Uterus (tissue), 4 donors: ENCODE data around the gene ADAMTS17. TPM values are rescaled to one million over a fixed set of nuclear protein-coding genes. Genes with fewer than 3 reads are reported as not detected.

ENCODE experiments used
- DNase-seq, 2 donors: peaks; one replicate each; pipeline ENCODE4 v3.0.0-alpha.2; 2019 to 2020
- H3K27ac ChIP-seq, 2 donors: fragments of 200-600 bp; sonication (generic); 1 replicate in 1 of 2; 2 replicates in 1 of 2; pipeline ENCODE4 v1.5.1; 2016 to 2018
- H3K27me3 ChIP-seq, 2 donors: fragments of 200-600 bp; sonication (generic); one replicate each; pipeline ENCODE4 v1.5.1; 2018 to 2019; ENCODE audit warnings: control low read depth in 1 of 2
- H3K36me3 ChIP-seq, 2 donors: fragments of 200-600 bp; sonication (generic); one replicate each; pipeline ENCODE4 v1.5.1; 2019; ENCODE audit warnings: control low read depth in 1 of 2
- H3K4me1 ChIP-seq, 2 donors: fragments of 200-600 bp; sonication (generic); one replicate each; pipeline ENCODE4 v1.5.1; 2018 to 2019; ENCODE audit warnings: control low read depth in 1 of 2
- H3K4me3 ChIP-seq, 2 donors: fragments of 200-600 bp; sonication (generic); 1 replicate in 1 of 2; 2 replicates in 1 of 2; pipeline ENCODE4 v1.5.1; 2018 to 2019; ENCODE audit warnings: mild to moderate bottlenecking in 1 of 2
- H3K9me3 ChIP-seq, 2 donors: fragments of 200-600 bp; sonication (generic); one replicate each; pipeline ENCODE4 v1.5.1; 2019; ENCODE audit warnings: control low read depth in 1 of 2
- CTCF ChIP-seq, 4 experiments: fragments of 200-600 bp in 2 of 4; fragments of 450-650 bp in 2 of 4; sonication (generic) in 2 of 4; IDR thresholded peaks; one replicate each; pipeline ENCODE4 v1.5.1; 2016 to 2019; ENCODE audit warnings: antibody characterized with exemption in 4 of 4, mild to moderate bottlenecking in 2 of 4, moderate library complexity in 1 of 4
- POLR2A ChIP-seq, 2 donors: fragments of 450-650 bp; IDR thresholded peaks; one replicate each; pipeline ENCODE4 v1.6.1; 2016; ENCODE audit warnings: antibody characterized with exemption in 2 of 2, mild to moderate bottlenecking in 1 of 2, moderate library complexity in 1 of 2
- intact Hi-C: fragments of 100-400 bp; cut with DNase I; formaldehyde crosslinking; loops from one replicate; pipeline ENCODE4 v1.15.1; 2023; ENCODE audit warnings: low total_unique reads
- total RNA-seq, 4 donors: library from RNA; depleted of rRNA in 3 of 4; stranded (reverse); fragments of >200 nt in 3 of 4; gene quantifications; one replicate each; pipeline versions ENCODE4 v1.1.0 to v1.2.4, GENCODE V29; 2014 to 2023
- donor health status: DM: yes; HTN: yes; CAD: no.

Gene ADAMTS17
- total RNA-seq, 4 donors from 2014 or later = 3.1 to 17.1 (median 8.1) TPM; not detected in 1

GRCh38 chr15:100278596-100279380 lies 63.0 kb downstream of the ADAMTS17 start:
- no peak for DNase-seq
- H3K27ac ChIP-seq = no peak overlapping the region
- no peaks in the 10 kb centered on the region for H3K4me1 ChIP-seq
- intact Hi-C loops = no loop called here
- H3K4me3 ChIP-seq = no peak overlapping the region
- TF ChIP-seq POLR2A (IDR thresholded peaks at IDR 0.05) (no peak), CTCF (IDR thresholded peaks at IDR 0.05) (no peak)
- no peaks in the 10 kb centered on the region for H3K27me3 ChIP-seq
- no peaks in the 10 kb centered on the region for H3K36me3 ChIP-seq
- H3K9me3 ChIP-seq = no peaks in the 10 kb centered on the region

- DNase-seq = no peak
- no peak overlapping the region for H3K27ac ChIP-seq
- H3K4me3 ChIP-seq = no peak overlapping the region
- no peaks in the 10 kb centered on the region for H3K36me3 ChIP-seq
- no peaks in the 10 kb centered on the region for H3K4me1 ChIP-seq
- peaks cover 0 to 12% of the 10 kb centered on the region in 2 donors for H3K9me3 ChIP-seq
- TF ChIP-seq CTCF (IDR thresholded peaks at IDR 0.05) (no peak), POLR2A (IDR thresholded peaks at IDR 0.05) (no peak)
- no peaks in the 10 kb centered on the region for H3K27me3 ChIP-seq
- intact Hi-C loops = no loop called here
Observed at GRCh38 chr15:100277087-100277855, 64.5 kb downstream of the ADAMTS17 start.

- intact Hi-C loops = no loop called here
- H3K4me1 ChIP-seq = no peaks in the 10 kb centered on the region
Observed at GRCh38 chr15:100276506-100276905, 65.3 kb downstream of the ADAMTS17 start.

GRCh38 chr15:100275641-100276040 lies 66.1 kb downstream of the ADAMTS17 start:
- Histone ChIP-seq H3K4me1 (no peaks in the 10 kb centered on the region), H3K4me3 (no peak overlapping the region), H3K9me3 (peaks cover 0 to 12% of the 10 kb centered on the region in 2 donors), H3K27me3 (no peaks in the 10 kb centered on the region), H3K27ac (no peak overlapping the region), H3K36me3 (no peaks in the 10 kb centered on the region)
- no peak for TF ChIP-seq POLR2A (IDR thresholded peaks at IDR 0.05)
- TF ChIP-seq CTCF (IDR thresholded peaks at IDR 0.05) = no peak
- DNase-seq = no peak
- intact Hi-C loops = no loop called here

More at GRCh38 chr15:100276506-100276905, 65.3 kb downstream of the ADAMTS17 start:
- Histone ChIP-seq H3K27ac (no peak overlapping the region), H3K36me3 (no peaks in the 10 kb centered on the region), H3K4me3 (no peak overlapping the region), H3K9me3 (peaks cover 0 to 12% of the 10 kb centered on the region in 2 donors), H3K27me3 (no peaks in the 10 kb centered on the region)
- no peak for TF ChIP-seq CTCF (IDR thresholded peaks at IDR 0.05)
- TF ChIP-seq POLR2A (IDR thresholded peaks at IDR 0.05) = no peak
- no peak for DNase-seq

GRCh38 chr15:100269831-100270230 lies 71.9 kb downstream of the ADAMTS17 start:
- TF ChIP-seq CTCF (IDR thresholded peaks at IDR 0.05) = no peak
- no peak for TF ChIP-seq POLR2A (IDR thresholded peaks at IDR 0.05)
- Histone ChIP-seq H3K36me3 (no peaks in the 10 kb centered on the region), H3K27me3 (no peaks in the 10 kb centered on the region), H3K4me1 (no peaks in the 10 kb centered on the region), H3K27ac (no peak overlapping the region), H3K4me3 (no peak overlapping the region), H3K9me3 (peaks cover 0 to 12% of the 10 kb centered on the region in 2 donors)
- no peak for DNase-seq
- intact Hi-C loops = no loop called here
